H1 (cell line): ENCODE data around the gene CMIP. TPM values are rescaled to one million over a fixed set of nuclear protein-coding genes. Genes with fewer than 3 reads are reported as not detected.

Experiments
- CTCF ChIA-PET: fragments of 300-600 bp; sonication (Branson Sonifier 250); formaldehyde crosslinking; loops from one replicate; lab custom pipeline; 2021; ENCODE audit not compliant: partially characterized antibody; lab: Charles Lee
- POLR2A ChIA-PET: fragments of 300-600 bp; sonication (Branson Sonifier 250); formaldehyde crosslinking; loops from one replicate; lab custom pipeline; 2021; ENCODE audit warnings: inconsistent platforms; ENCODE audit not compliant: partially characterized antibody; lab: Charles Lee
- DNase-seq, 2 experiments: peaks; one replicate each; pipeline versions ENCODE4 v3.0.0 to v3.0.0-alpha.2; 2010 to 2022; ENCODE audit warnings: low spot score in 2 of 2, low read depth in 1 of 2, mixed read lengths in 1 of 2
- FAIRE-seq: peaks from 2 replicates; lab custom pipeline; 2011; peaks lifted over from hg19 to GRCh38; lab: Jason Lieb, UNC
- H2AFZ ChIP-seq: 2 replicates; pipeline ENCODE4 v1.8.1; 2012; ENCODE audit warnings: low read length, inconsistent platforms
- H2AK5ac ChIP-seq: 2 replicates; pipeline ENCODE4 v1.6.1; 2013; ENCODE audit warnings: low read depth, low read length
- H2BK120ac ChIP-seq: replicated peaks from 2 replicates; pipeline ENCODE3; 2013; ENCODE audit warnings: low read depth, low read length, inconsistent platforms
- H2BK12ac ChIP-seq: 2 replicates; pipeline ENCODE4 v1.6.1; 2013; ENCODE audit warnings: low read depth, low read length
- H2BK15ac ChIP-seq: 2 replicates; pipeline ENCODE4 v1.6.1; 2013; ENCODE audit warnings: low read length
- H2BK20ac ChIP-seq: 2 replicates; pipeline ENCODE4 v1.6.1; 2013; ENCODE audit warnings: low read length
- H2BK5ac ChIP-seq: 2 replicates; pipeline ENCODE4 v1.6.1; 2013; ENCODE audit warnings: low read depth, low read length
- H3K14ac ChIP-seq: 2 replicates; pipeline ENCODE4 v1.6.1; 2013; ENCODE audit warnings: inconsistent platforms; ENCODE audit not compliant: insufficient read length
- H3K18ac ChIP-seq: 2 replicates; pipeline ENCODE4 v1.6.1; 2013; ENCODE audit warnings: low read length; ENCODE audit errors: extremely low read depth
- H3K23ac ChIP-seq: 2 replicates; pipeline ENCODE4 v1.6.1; 2013; ENCODE audit warnings: inconsistent platforms; ENCODE audit not compliant: insufficient read length
- H3K23me2 ChIP-seq: 2 replicates; pipeline ENCODE4 v1.6.1; 2013; ENCODE audit warnings: low read depth, low read length
- H3K27ac ChIP-seq: 2 replicates; pipeline ENCODE4 v1.6.1; 2011; ENCODE audit warnings: low read depth, low read length, inconsistent platforms
- H3K27me3 ChIP-seq, 4 experiments: replicated peaks in 1 of 4; 1 replicate in 1 of 4; 2 replicates in 3 of 4; pipeline versions ENCODE4 v1.6.1 to v1.8.1; 2011 to 2013; ENCODE audit warnings: low read length in 3 of 4, mild to moderate bottlenecking in 3 of 4, inconsistent platforms in 2 of 4, mixed read lengths in 2 of 4, moderate library complexity in 1 of 4; ENCODE audit not compliant: control insufficient read depth in 3 of 4, insufficient read depth in 3 of 4; ENCODE audit errors: extremely low read depth in 1 of 4
- H3K36me3 ChIP-seq, 4 experiments: 2 replicates each; pipeline versions ENCODE4 v1.6.1 to v1.8.1; 2011 to 2013; ENCODE audit warnings: mild to moderate bottlenecking in 4 of 4, low read length in 3 of 4, moderate library complexity in 2 of 4, control low read depth in 1 of 4, inconsistent platforms in 1 of 4; ENCODE audit not compliant: insufficient read depth in 4 of 4, control insufficient read depth in 2 of 4
- H3K4ac ChIP-seq: replicated peaks from 2 replicates; pipeline ENCODE3; 2013; ENCODE audit warnings: low read length, low read depth, mixed read lengths, inconsistent platforms; ENCODE audit not compliant: insufficient read length
- H3K4me1 ChIP-seq, 4 experiments: replicated peaks in 1 of 4; 1 replicate in 1 of 4; 2 replicates in 3 of 4; pipeline versions ENCODE4 v1.6.1 to v1.8.1; 2011 to 2013; ENCODE audit warnings: low read length in 3 of 4, inconsistent platforms in 2 of 4, mixed read lengths in 1 of 4; ENCODE audit not compliant: insufficient read depth in 4 of 4, control insufficient read depth in 3 of 4
- H3K4me2 ChIP-seq, 2 experiments: 2 replicates each; pipeline versions ENCODE4 v1.6.1 to v1.8.1; 2011 to 2013; ENCODE audit warnings: low read depth in 2 of 2, low read length in 2 of 2, control low read depth in 1 of 2, inconsistent platforms in 1 of 2, mild to moderate bottlenecking in 1 of 2; ENCODE audit not compliant: insufficient read depth in 1 of 2
- H3K4me3 ChIP-seq, 4 experiments: fragments of 200-600, 300-600 bp in 1 of 4; sonication (generic), shearing (Covaris generic), sonication (Bioruptor Twin) in 1 of 4; 2 replicates each; pipeline versions ENCODE4 v1.5.1 to v1.8.1; 2011 to 2016; ENCODE audit warnings: low read length in 4 of 4, low read depth in 3 of 4, control low read depth in 2 of 4, inconsistent platforms in 2 of 4, mild to moderate bottlenecking in 2 of 4, mixed read lengths in 1 of 4, moderate library complexity in 1 of 4; ENCODE audit not compliant: insufficient read depth in 2 of 4; ENCODE audit errors: extremely low read depth in 1 of 4
- H3K56ac ChIP-seq: replicated peaks from 2 replicates; pipeline ENCODE3; 2013; ENCODE audit warnings: low read depth, mild to moderate bottlenecking, mixed read lengths, low read length, inconsistent platforms; ENCODE audit not compliant: insufficient read length
- H3K79me1 ChIP-seq: 2 replicates; pipeline ENCODE4 v1.6.1; 2013; ENCODE audit warnings: low read depth, low read length, control low read depth
- H3K79me2 ChIP-seq, 2 experiments: 2 replicates each; pipeline versions ENCODE4 v1.6.1 to v1.8.1; 2012 to 2013; ENCODE audit warnings: low read length in 2 of 2, mild to moderate bottlenecking in 2 of 2, inconsistent platforms in 1 of 2; ENCODE audit not compliant: insufficient read depth in 2 of 2, control insufficient read depth in 1 of 2
- H3K9ac ChIP-seq, 4 experiments: replicated peaks in 1 of 4; 1 replicate in 1 of 4; 2 replicates in 3 of 4; pipeline versions ENCODE4 v1.6.1 to v1.8.1; 2011 to 2013; ENCODE audit warnings: low read depth in 3 of 4, low read length in 3 of 4, control low read depth in 2 of 4, mild to moderate bottlenecking in 2 of 4, moderate library complexity in 2 of 4, inconsistent platforms in 1 of 4; ENCODE audit errors: extremely low read depth in 1 of 4
- H3K9me3 ChIP-seq, 2 experiments: 2 replicates each; pipeline versions ENCODE4 v1.6.1 to v1.8.1; 2012 to 2013; ENCODE audit warnings: mild to moderate bottlenecking in 2 of 2, moderate library complexity in 2 of 2, control low read depth in 1 of 2, inconsistent platforms in 1 of 2, low read depth in 1 of 2, low read length in 1 of 2, mixed read lengths in 1 of 2; ENCODE audit not compliant: insufficient read depth in 2 of 2
- H4K20me1 ChIP-seq, 2 experiments: replicated peaks in 1 of 2; 2 replicates each; pipeline versions ENCODE3 to v1.8.1; 2011 to 2013; ENCODE audit warnings: inconsistent platforms in 2 of 2, low read length in 2 of 2, mild to moderate bottlenecking in 1 of 2; ENCODE audit not compliant: insufficient read depth in 2 of 2, control insufficient read depth in 1 of 2
- H4K5ac ChIP-seq: 2 replicates; pipeline ENCODE4 v1.6.1; 2013; ENCODE audit warnings: low read length, low read depth, mixed read lengths, inconsistent platforms; ENCODE audit not compliant: insufficient read length
- H4K8ac ChIP-seq: 2 replicates; pipeline ENCODE4 v1.8.0; 2013; ENCODE audit warnings: mild to moderate bottlenecking, moderate library complexity, low read length, inconsistent platforms; ENCODE audit not compliant: insufficient read depth; ENCODE audit errors: extremely low read depth
- H4K91ac ChIP-seq: replicated peaks from 2 replicates; pipeline ENCODE3; 2013; ENCODE audit warnings: low read length, mixed read lengths, inconsistent platforms; ENCODE audit not compliant: insufficient read length
- ATF3 ChIP-seq: IDR thresholded peaks from 2 replicates; pipeline ENCODE4 v1.6.1; 2011; ENCODE audit warnings: low read depth, mild to moderate bottlenecking, low read length; ENCODE audit not compliant: insufficient read depth
- BACH1 ChIP-seq: IDR thresholded peaks from 2 replicates; pipeline ENCODE4 v1.6.1; 2012; ENCODE audit warnings: low read length, improper control_type of control experiment
- CBX8 ChIP-seq: fragments of 300-800, 300-1000 bp; sonication (generic); IDR thresholded peaks from 2 replicates; pipeline ENCODE4 v1.7.1; 2016; ENCODE audit warnings: low read depth, low read length, borderline replicate concordance
- CHD1 ChIP-seq: IDR thresholded peaks from 2 replicates; pipeline ENCODE4 v1.6.1; 2012; ENCODE audit warnings: low read depth, low read length, improper control_type of control experiment
- FOSL1 ChIP-seq: IDR thresholded peaks from 2 replicates; pipeline ENCODE4 v1.6.1; 2011; ENCODE audit warnings: mild to moderate bottlenecking, low read depth, low read length, moderate library complexity; ENCODE audit not compliant: insufficient read depth
- JUN ChIP-seq: IDR thresholded peaks from 2 replicates; pipeline ENCODE4 v1.6.1; 2011; ENCODE audit warnings: low read depth, mild to moderate bottlenecking, improper control_type of control experiment, low read length
- KDM5A ChIP-seq: fragments of 200-600 bp; IDR thresholded peaks from 2 replicates; pipeline ENCODE4 v1.7.1; 2012; ENCODE audit warnings: mild to moderate bottlenecking, low read length, inconsistent platforms, mixed read lengths
- NANOG ChIP-seq: IDR thresholded peaks from 2 replicates; pipeline ENCODE4 v1.6.1; 2011; ENCODE audit warnings: low read length, low read depth, mild to moderate bottlenecking, inconsistent platforms; ENCODE audit not compliant: insufficient read depth, poor library complexity, severe bottlenecking
- RAD21 ChIP-seq, 2 experiments: IDR thresholded peaks in 1 of 2; conservative IDR thresholded peaks in 1 of 2; 2 replicates each; pipeline ENCODE4 v1.6.1; 2011; ENCODE audit warnings: low read depth in 2 of 2, low read length in 2 of 2, improper control_type of control experiment in 1 of 2, inconsistent platforms in 1 of 2, mild to moderate bottlenecking in 1 of 2, moderate library complexity in 1 of 2
- SIX5 ChIP-seq: IDR thresholded peaks from 2 replicates; pipeline ENCODE4 v1.6.1; 2011; ENCODE audit warnings: mild to moderate bottlenecking, low read depth, low read length
- SP4 ChIP-seq: IDR thresholded peaks from 2 replicates; pipeline ENCODE4 v1.6.1; 2012; ENCODE audit warnings: low read length, inconsistent platforms
- WGBS, 2 experiments: shearing (Covaris generic) in 1 of 2; methylation state at CpG; one replicate each; pipeline versions ENCODE4 v1.1.6 to v1.1.7; 2013 to 2015; ENCODE audit warnings: low lambda C conversion rate in 2 of 2, mixed read lengths in 2 of 2, inconsistent platforms in 1 of 2, low coverage in 1 of 2, missing lambda C conversion rate in 1 of 2; ENCODE audit not compliant: insufficient replicate concordance in 2 of 2, insufficient coverage in 1 of 2, insufficient read length in 1 of 2; ENCODE audit errors: extremely low coverage in 1 of 2, missing lambda C conversion rate in 1 of 2; 5-methylcytosine and 5-hydroxymethylcytosine counted together
- polyA plus RNA-seq, 7 experiments: library from polyadenylated mRNA; depleted of rRNA in 3 of 7; stranded (reverse) in 5 of 7; unstranded in 2 of 7; fragments of >200 nt in 5 of 7; fragments of 200-250 nt in 2 of 7; gene quantifications; 1 replicate in 5 of 7; 2 replicates in 1 of 7; 4 replicates in 1 of 7; pipeline versions ENCODE4 v1.2.1 to v1.2.3, GENCODE V29; 2011 to 2013; ENCODE audit warnings: missing spikeins in 2 of 7, mixed read lengths in 2 of 7
- total RNA-seq: library from RNA; stranded (reverse); fragmentation: NEBNext Ultra II Directional; extraction: Animal tissue kit (Norgen Biotek cat#: 25700); gene quantifications from 2 replicates; pipeline ENCODE4 v1.2.1, GENCODE V29; 2021

Gene CMIP
- total and polyA plus RNA-seq, 2 of the 8 experiments (the other 6 are each of a cell fraction or from before 2014, with no cell fraction given), result 7.9 to 53.2 TPM

GRCh38 chr16:81547939-81548216, 103.3 kb downstream of the CMIP start:
- 99% methylated on average over 5 of the region's 5 CpGs; no CpG with 5 or more reads in 1 of the 2 experiments for WGBS, 2 experiments
- no peak overlapping the region for H3K4me3 ChIP-seq
- H2AFZ ChIP-seq, result no peak overlapping the region
- H3K18ac ChIP-seq, result no peak overlapping the region
- H3K23ac ChIP-seq, result no peak overlapping the region
- H4K5ac ChIP-seq, result no peak overlapping the region
- peaks cover 0 to 91% of the 10 kb centered on the region in 2 experiments for H3K79me2 ChIP-seq
- no peak overlapping the region for H3K14ac ChIP-seq
- no peak overlapping the region for H3K4me2 ChIP-seq
- H3K27ac ChIP-seq, result no peak overlapping the region
- peaks cover 60% of the 10 kb centered on the region for H3K79me1 ChIP-seq
- H2BK5ac ChIP-seq, result no peak overlapping the region
- no peak overlapping the region for H3K56ac ChIP-seq
- no peak overlapping the region for H4K91ac ChIP-seq
- FAIRE-seq (no peak), DNase-seq (no peak)
- H2BK20ac ChIP-seq, result no peak overlapping the region
- H3K9ac ChIP-seq, result no peak overlapping the region
- H3K4me1 ChIP-seq, result peaks cover 0 to 8% (median 2%) of the 10 kb centered on the region in 4 experiments; a peak in 4 of 7 replicates
- no peak overlapping the region for H3K4ac ChIP-seq
- H4K20me1 ChIP-seq, result peaks cover 14 to 42% of the 10 kb centered on the region in 2 experiments
- H3K23me2 ChIP-seq, result peaks cover 3% of the 10 kb centered on the region; the same call in 1 of the 2 replicates
- ChIA-PET POLR2A (no interaction called here), CTCF (interaction anchor here (0.9 to 2.7 kb wide), 5 partner anchors 9 to 150 kb away, joined by 3 to 10 read pairs (median 4); no protein-coding TSS in a partner anchor)
- H3K36me3 ChIP-seq, result no peaks in the 10 kb centered on the region
- TF ChIP-seq NANOG (no peak), CBX8 (no peak), CHD1 (no peak), BACH1 (no peak), KDM5A (no peak), JUN (no peak), FOSL1 (no peak), SIX5 (no peak), RAD21 (IDR thresholded peaks at IDR 0.05 in 1 of 2, conservative IDR thresholded peaks at IDR 0.05 in 1 of 2; ENCODE audit: low read depth in 2 of 2, low read length in 2 of 2) (no peak), SP4 (no peak), ATF3 (no peak)
- H4K8ac ChIP-seq, result no peak overlapping the region
- H2BK15ac ChIP-seq, result no peak overlapping the region
- no peak overlapping the region for H2BK120ac ChIP-seq
- H2AK5ac ChIP-seq, result no peak overlapping the region
- H2BK12ac ChIP-seq, result no peak overlapping the region
- H3K27me3 ChIP-seq, result no peaks in the 10 kb centered on the region
- H3K9me3 ChIP-seq, result no peaks in the 10 kb centered on the region
